Astrocyte (in vitro differentiated cells and primary cell): ENCODE data around the gene C14orf119. TPM values are rescaled to one million over a fixed set of nuclear protein-coding genes. Genes with fewer than 3 reads are reported as not detected.

ENCODE experiments used
- DNase-seq: peaks from one replicate; pipeline ENCODE4 v3.0.0-alpha.2; 2010; ENCODE audit warnings: low read depth
- FAIRE-seq: peaks from 2 replicates; lab custom pipeline; 2011; peaks lifted over from hg19 to GRCh38; lab: Jason Lieb, UNC
- H2AFZ ChIP-seq: 2 replicates; pipeline ENCODE4 v1.6.0; 2012; ENCODE audit warnings: low read depth, low read length, inconsistent platforms
- H3K27ac ChIP-seq: 2 replicates; pipeline ENCODE4 v1.5.1; 2011; ENCODE audit warnings: low read depth, low read length, inconsistent platforms
- H3K27me3 ChIP-seq: 2 replicates; pipeline ENCODE4 v1.6.0; 2011; ENCODE audit warnings: low read length, inconsistent platforms; ENCODE audit not compliant: insufficient read depth
- H3K36me3 ChIP-seq: 2 replicates; pipeline ENCODE4 v1.5.1; 2011; ENCODE audit warnings: low read length, inconsistent platforms; ENCODE audit not compliant: insufficient read depth
- H3K4me1 ChIP-seq: 2 replicates; pipeline ENCODE4 v1.5.1; 2011; ENCODE audit warnings: low read length, inconsistent platforms; ENCODE audit not compliant: insufficient read depth
- H3K4me2 ChIP-seq: 2 replicates; pipeline ENCODE4 v1.6.0; 2012; ENCODE audit warnings: low read length, inconsistent platforms
- H3K4me3 ChIP-seq: 2 replicates; pipeline ENCODE4 v1.5.1; 2011; ENCODE audit warnings: low read depth, mild to moderate bottlenecking, low read length, inconsistent platforms; ENCODE audit not compliant: insufficient read depth
- H3K79me2 ChIP-seq: 2 replicates; pipeline ENCODE4 v1.6.0; 2012; ENCODE audit warnings: mild to moderate bottlenecking, low read length, inconsistent platforms; ENCODE audit not compliant: insufficient read depth
- H3K9ac ChIP-seq: 2 replicates; pipeline ENCODE4 v1.6.0; 2012; ENCODE audit warnings: mild to moderate bottlenecking, low read length, inconsistent platforms
- H3K9me3 ChIP-seq: 2 replicates; pipeline ENCODE4 v1.5.1; 2012; ENCODE audit warnings: low read depth, mild to moderate bottlenecking, low read length, inconsistent platforms; ENCODE audit not compliant: insufficient read depth
- H4K20me1 ChIP-seq: 2 replicates; pipeline ENCODE4 v1.6.0; 2012; ENCODE audit warnings: low read length, inconsistent platforms; ENCODE audit not compliant: insufficient read depth
- H3K27ac Mint-ChIP-seq: one replicate; pipeline ENCODE4 v1.8.0; 2021; ENCODE audit warnings: mild to moderate bottlenecking, mixed read lengths; ENCODE audit not compliant: unreplicated experiment
- H3K27me3 Mint-ChIP-seq: one replicate; pipeline ENCODE4 v1.8.0; 2021; ENCODE audit warnings: low read depth, mixed read lengths; ENCODE audit not compliant: unreplicated experiment
- H3K36me3 Mint-ChIP-seq: one replicate; pipeline ENCODE4 v1.8.0; 2021; ENCODE audit warnings: low read depth, mixed read lengths; ENCODE audit not compliant: unreplicated experiment
- H3K4me1 Mint-ChIP-seq: one replicate; pipeline ENCODE4 v1.8.0; 2021; ENCODE audit warnings: low read depth, mixed read lengths; ENCODE audit not compliant: unreplicated experiment
- H3K4me3 Mint-ChIP-seq: one replicate; pipeline ENCODE4 v1.8.0; 2021; ENCODE audit warnings: mild to moderate bottlenecking, moderate library complexity, mixed read lengths; ENCODE audit not compliant: unreplicated experiment
- H3K9me3 Mint-ChIP-seq: one replicate; pipeline ENCODE4 v1.8.0; 2021; ENCODE audit warnings: mild to moderate bottlenecking, mixed read lengths; ENCODE audit not compliant: unreplicated experiment
- EZH2 ChIP-seq: IDR thresholded peaks from 2 replicates; pipeline ENCODE4 v1.6.1; 2012; ENCODE audit warnings: mild to moderate bottlenecking, low read length, inconsistent platforms; ENCODE audit not compliant: insufficient read depth
- total RNA-seq: library from RNA; stranded (reverse); gene quantifications from 2 replicates; pipeline ENCODE4 v1.2.1, GENCODE V29; 2021
- TF ChIP-seq, protein P1 (sequence below): IDR thresholded peaks from 2 replicates; pipeline ENCODE4 v1.5.1; 2011; ENCODE audit warnings: low read depth, mild to moderate bottlenecking, inconsistent platforms, low read length, moderate library complexity; ENCODE audit not compliant: insufficient read depth

Gene C14orf119
- total RNA-seq, 1 donor from 2014 or later: 83.9 TPM

DNA sequence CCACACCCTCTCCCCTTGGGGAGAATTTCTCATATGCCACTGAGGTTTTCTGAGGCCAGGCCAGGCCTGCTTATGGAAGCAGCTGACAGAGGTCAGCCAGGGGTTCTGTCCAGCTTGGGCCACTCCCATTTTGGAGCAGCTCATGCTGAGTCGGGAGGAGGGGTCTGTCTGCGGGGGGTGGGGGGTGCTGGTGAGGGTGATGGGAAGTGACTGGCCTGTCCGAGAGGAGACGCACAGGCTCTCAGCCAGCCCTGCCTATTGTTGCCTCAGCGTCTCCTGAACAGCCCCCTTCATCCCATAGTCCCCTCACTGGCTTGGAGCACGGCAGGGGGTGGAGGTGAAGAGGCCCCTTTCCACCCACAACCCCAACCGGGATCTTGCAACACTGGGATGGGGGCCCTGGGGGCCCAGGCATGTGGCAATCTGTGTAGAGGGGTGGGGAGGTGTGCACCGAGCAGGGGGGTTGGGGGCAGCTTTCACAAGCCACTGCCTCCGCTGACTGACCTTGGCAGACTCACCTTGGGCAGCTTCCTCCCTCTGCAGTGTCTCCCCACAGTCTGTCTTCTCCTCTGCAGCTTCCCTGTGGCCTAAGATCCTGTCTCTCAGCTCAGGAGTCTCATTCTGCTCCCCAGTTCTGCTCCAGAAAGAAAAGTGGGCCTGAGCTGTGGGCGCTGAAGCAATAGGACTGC, 18.3 kb downstream of the C14orf119 start:
- Mint-ChIP-seq H3K4me1 (peaks cover 17% of the 10 kb centered on the region), H3K27ac (peak overlapping the region; percentile 48), H3K9me3 (no peaks in the 10 kb centered on the region), H3K27me3 (peaks cover 6% of the 10 kb centered on the region), H3K4me3 (no peak overlapping the region), H3K36me3 (no peaks in the 10 kb centered on the region)
- Histone ChIP-seq H3K79me2 (no peaks in the 10 kb centered on the region), H3K27ac (no peak overlapping the region), H3K4me3 (no peak overlapping the region), H4K20me1 (no peaks in the 10 kb centered on the region), H3K4me1 (peaks cover 27% of the 10 kb centered on the region), H3K27me3 (peaks cover 3% of the 10 kb centered on the region), H3K36me3 (no peaks in the 10 kb centered on the region), H2AFZ (peak overlapping the region; percentile 29), H3K9me3 (no peaks in the 10 kb centered on the region), H3K4me2 (peak overlapping the region; percentile 71), H3K9ac (no peak overlapping the region)
- no peak for FAIRE-seq
- TF ChIP-seq, protein P1, sequence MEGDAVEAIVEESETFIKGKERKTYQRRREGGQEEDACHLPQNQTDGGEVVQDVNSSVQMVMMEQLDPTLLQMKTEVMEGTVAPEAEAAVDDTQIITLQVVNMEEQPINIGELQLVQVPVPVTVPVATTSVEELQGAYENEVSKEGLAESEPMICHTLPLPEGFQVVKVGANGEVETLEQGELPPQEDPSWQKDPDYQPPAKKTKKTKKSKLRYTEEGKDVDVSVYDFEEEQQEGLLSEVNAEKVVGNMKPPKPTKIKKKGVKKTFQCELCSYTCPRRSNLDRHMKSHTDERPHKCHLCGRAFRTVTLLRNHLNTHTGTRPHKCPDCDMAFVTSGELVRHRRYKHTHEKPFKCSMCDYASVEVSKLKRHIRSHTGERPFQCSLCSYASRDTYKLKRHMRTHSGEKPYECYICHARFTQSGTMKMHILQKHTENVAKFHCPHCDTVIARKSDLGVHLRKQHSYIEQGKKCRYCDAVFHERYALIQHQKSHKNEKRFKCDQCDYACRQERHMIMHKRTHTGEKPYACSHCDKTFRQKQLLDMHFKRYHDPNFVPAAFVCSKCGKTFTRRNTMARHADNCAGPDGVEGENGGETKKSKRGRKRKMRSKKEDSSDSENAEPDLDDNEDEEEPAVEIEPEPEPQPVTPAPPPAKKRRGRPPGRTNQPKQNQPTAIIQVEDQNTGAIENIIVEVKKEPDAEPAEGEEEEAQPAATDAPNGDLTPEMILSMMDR: no peak
- no peak for TF ChIP-seq EZH2
- no peak for DNase-seq

DNA sequence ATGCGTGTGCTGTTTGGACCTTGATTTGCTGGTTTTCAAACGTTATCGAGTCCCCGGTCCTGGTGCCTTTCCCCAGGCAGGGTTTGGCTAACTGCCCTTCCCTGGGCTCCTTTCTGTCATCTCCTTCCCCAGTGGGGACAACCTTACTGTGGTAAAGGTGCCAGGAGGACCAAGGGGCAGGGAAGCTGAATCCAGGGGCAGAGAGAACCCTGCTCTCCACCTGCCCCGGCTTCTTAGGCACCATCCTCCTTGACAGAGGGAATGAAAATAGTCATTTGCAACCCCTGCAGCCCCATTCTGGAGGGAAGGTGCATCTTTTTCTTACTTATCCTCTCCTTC, 18.8 kb downstream of the C14orf119 start:
- Mint-ChIP-seq H3K27ac (no peak overlapping the region), H3K36me3 (no peaks in the 10 kb centered on the region), H3K4me3 (no peak overlapping the region), H3K27me3 (peaks cover 6% of the 10 kb centered on the region), H3K4me1 (peaks cover 17% of the 10 kb centered on the region), H3K9me3 (no peaks in the 10 kb centered on the region)
- Histone ChIP-seq H3K4me1 (peaks cover 27% of the 10 kb centered on the region), H2AFZ (peak overlapping the region; percentile 29), H4K20me1 (no peaks in the 10 kb centered on the region), H3K36me3 (no peaks in the 10 kb centered on the region), H3K27me3 (peaks cover 3% of the 10 kb centered on the region), H3K79me2 (no peaks in the 10 kb centered on the region), H3K9ac (peak overlapping the region; percentile 17), H3K4me3 (no peak overlapping the region), H3K9me3 (no peaks in the 10 kb centered on the region), H3K4me2 (peak overlapping the region; percentile 71), H3K27ac (no peak overlapping the region)
- TF ChIP-seq, protein P1: no peak
- TF ChIP-seq EZH2: no peak
- FAIRE-seq (no peak), DNase-seq (no peak)

DNA sequence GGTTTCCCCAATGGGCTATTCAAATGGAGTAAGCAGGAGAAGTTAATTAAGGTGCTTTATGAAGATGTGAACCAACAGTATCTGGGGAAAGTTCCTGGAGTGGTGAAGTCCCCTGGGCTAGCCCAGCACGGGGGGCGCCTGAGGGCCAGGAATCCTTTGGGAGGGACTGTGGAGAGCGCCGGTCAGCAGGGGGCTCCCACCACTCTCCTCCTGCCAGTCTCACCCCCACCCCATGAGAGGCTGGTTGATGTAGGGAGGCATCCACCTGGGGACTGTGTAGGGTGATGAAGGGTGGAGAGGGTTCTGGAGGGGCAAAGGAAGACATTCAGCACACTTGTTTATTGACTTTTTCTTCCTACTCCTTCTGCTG, 19.3 kb downstream of the C14orf119 start:
- H3K4me1 ChIP-seq: peaks cover 27% of the 10 kb centered on the region
- peaks cover 7% of the 10 kb centered on the region for H3K27me3 Mint-ChIP-seq
- peaks cover 3% of the 10 kb centered on the region for H3K27me3 ChIP-seq
- H3K79me2 ChIP-seq: no peaks in the 10 kb centered on the region
- H3K27ac ChIP-seq: peak overlapping the region; percentile 74
- H4K20me1 ChIP-seq: no peaks in the 10 kb centered on the region
- peak overlapping the region; percentile 7 for H3K4me3 ChIP-seq
- peak overlapping the region; percentile 71 for H3K4me2 ChIP-seq
- no peaks in the 10 kb centered on the region for H3K9me3 Mint-ChIP-seq
- H3K4me3 Mint-ChIP-seq: no peak overlapping the region
- DNase-seq (no peak), FAIRE-seq (no peak)
- TF ChIP-seq, protein P1: no peak
- no peak for TF ChIP-seq EZH2
- H3K4me1 Mint-ChIP-seq: peaks cover 17% of the 10 kb centered on the region
- peak overlapping the region; percentile 17 for H3K9ac ChIP-seq
- H3K36me3 Mint-ChIP-seq: no peaks in the 10 kb centered on the region
- no peak overlapping the region for H2AFZ ChIP-seq
- H3K27ac Mint-ChIP-seq: peak overlapping the region; percentile 67
- H3K9me3 ChIP-seq: no peaks in the 10 kb centered on the region
- no peaks in the 10 kb centered on the region for H3K36me3 ChIP-seq
